OCI-LY7 (cell line): ENCODE results near the gene GCNT3. TPM values are rescaled to one million over a fixed set of nuclear protein-coding genes. Genes with fewer than 3 reads are reported as not detected.

Experiments
- BruUV-seq: library from RNA; stranded (reverse); fragments of 400-500 nt; replicated peaks from 2 replicates; lab custom pipeline; 2021; lab: Mats Ljungman, UMichigan
- CTCF ChIA-PET: fragments of 300-600 bp; sonication (Branson Sonifier 250); formaldehyde crosslinking; loops from one replicate; lab custom pipeline; 2022; ENCODE audit warnings: antibody characterized with exemption; ENCODE audit not compliant: unreplicated experiment; lab: Charles Lee
- POLR2A ChIA-PET: fragments of 300-600 bp; sonication (Branson Sonifier 250); formaldehyde crosslinking; loops from one replicate; lab custom pipeline; 2022; ENCODE audit warnings: antibody characterized with exemption; lab: Charles Lee
- DNase-seq: peaks from one replicate; pipeline ENCODE4 v3.0.0-alpha.2; 2015; ENCODE audit warnings: low spot score
- H2AFZ ChIP-seq: fragments of 200-600 bp; sonication (generic), shearing (Covaris generic); 2 replicates; pipeline ENCODE4 v1.6.1; 2014; ENCODE audit warnings: mild to moderate bottlenecking, antibody characterized with exemption, low read length, moderate library complexity
- H3K27ac ChIP-seq: fragments of 200-600 bp; sonication (generic); 2 replicates; pipeline ENCODE4 v1.5.1; 2014; ENCODE audit warnings: mixed run types, low read depth, mild to moderate bottlenecking, moderate library complexity, low read length, inconsistent platforms; ENCODE audit not compliant: poor library complexity, severe bottlenecking
- H3K36me3 ChIP-seq: fragments of 200-600 bp; sonication (generic); 2 replicates; pipeline ENCODE4 v1.6.1; 2014; ENCODE audit warnings: mild to moderate bottlenecking, antibody characterized with exemption, low read length, moderate library complexity, mixed read lengths; ENCODE audit not compliant: insufficient read depth
- H3K4me1 ChIP-seq: fragments of 200-600 bp; sonication (generic); 2 replicates; pipeline ENCODE4 v1.5.1; 2014; ENCODE audit warnings: mild to moderate bottlenecking, low read length; ENCODE audit not compliant: insufficient read depth, poor library complexity, severe bottlenecking
- H3K4me2 ChIP-seq: fragments of 200-600 bp; sonication (generic); 2 replicates; pipeline ENCODE4 v1.6.1; 2014; ENCODE audit warnings: mild to moderate bottlenecking, low read length
- H3K4me3 ChIP-seq: fragments of 200-600 bp; sonication (generic); 2 replicates; pipeline ENCODE4 v1.5.1; 2014; ENCODE audit warnings: mild to moderate bottlenecking, low read depth, low read length; ENCODE audit not compliant: poor library complexity, severe bottlenecking
- H3K79me2 ChIP-seq: fragments of 200-600 bp; sonication (generic); 2 replicates; pipeline ENCODE4 v1.6.1; 2016; ENCODE audit warnings: low read depth, mild to moderate bottlenecking, low read length, moderate library complexity, mixed read lengths; ENCODE audit not compliant: insufficient read depth
- H3K9me2 ChIP-seq: fragments of 200-600 bp; sonication (generic); 2 replicates; pipeline ENCODE4 v1.6.1; 2016; ENCODE audit warnings: mild to moderate bottlenecking, low read length, mixed read lengths; ENCODE audit not compliant: insufficient read depth
- H3K9me3 ChIP-seq: fragments of 200-600 bp; sonication (generic); 2 replicates; pipeline ENCODE4 v1.6.1; 2014; ENCODE audit warnings: mild to moderate bottlenecking, mixed run types, low read length, mixed read lengths
- H4K20me1 ChIP-seq: fragments of 200-600 bp; sonication (generic); 2 replicates; pipeline ENCODE4 v1.6.1; 2014; ENCODE audit warnings: mild to moderate bottlenecking, antibody characterized with exemption, low read length, moderate library complexity, mixed read lengths; ENCODE audit not compliant: insufficient read depth
- CTCF ChIP-seq: fragments of 200-600 bp; sonication (generic); conservative IDR thresholded peaks from 2 replicates; pipeline ENCODE4 v1.5.1; 2014; ENCODE audit warnings: mild to moderate bottlenecking, antibody characterized with exemption, low read length, moderate library complexity, mixed read lengths
- EZH2phosphoT487 ChIP-seq: fragments of 200-600 bp; sonication (generic); IDR thresholded peaks from 2 replicates; pipeline ENCODE4 v1.6.1; 2018; ENCODE audit warnings: low read depth, borderline replicate concordance, mild to moderate bottlenecking, mixed run types, antibody characterized with exemption, low read length, moderate library complexity, mixed read lengths
- intact Hi-C: fragments of 100-400 bp; cut with micrococcal nuclease; formaldehyde crosslinking; loops from one replicate; pipeline ENCODE4 v1.10.0; 2022; ENCODE audit not compliant: unreplicated experiment
- small RNA-seq: library from RNA; depleted of rRNA; stranded (forward); fragments of <200 nt; gene quantifications from one replicate; pipeline ENCODE3, GENCODE V24; 2014
- total RNA-seq, 2 experiments: library from RNA; depleted of rRNA in 1 of 2; stranded (reverse); fragments of >200 nt in 1 of 2; shearing (Covaris generic) in 1 of 2; gene quantifications; 2 replicates each; pipeline ENCODE4 v1.2.3, GENCODE V29; 2014 to 2022

GCNT3 gene
- total RNA-seq, 2 experiments from 2014 or later = not detected

GRCh38 chr15:59668556-59668955 lies 57.0 kb downstream of the GCNT3 start:
- no peak overlapping the region for H2AFZ ChIP-seq
- H3K4me2 ChIP-seq = no peak overlapping the region
- peaks cover 4% of the 10 kb centered on the region; the same call in 1 of the 2 replicates for H4K20me1 ChIP-seq
- no TSS peak for BruUV-seq
- peaks cover 6% of the 10 kb centered on the region; the same call in 1 of the 2 replicates for H3K79me2 ChIP-seq
- no peak for TF ChIP-seq EZH2phosphoT487
- no peak for TF ChIP-seq CTCF
- POLR2A ChIA-PET = interaction anchor here (0.6 kb wide), 2 partner anchors 354 to 368 kb away, joined by 3 read pairs; no protein-coding TSS in a partner anchor
- no peak for DNase-seq
- no peaks in the 10 kb centered on the region for H3K9me2 ChIP-seq
- intact Hi-C loops = no loop called here
- H3K27ac ChIP-seq = no peak overlapping the region
- CTCF ChIA-PET = no interaction called here
- H3K4me1 ChIP-seq = no peaks in the 10 kb centered on the region
- H3K36me3 ChIP-seq = peaks cover 95% of the 10 kb centered on the region
- no peak overlapping the region for H3K4me3 ChIP-seq
- H3K9me3 ChIP-seq = no peaks in the 10 kb centered on the region

Small RNA genes within 50 kb of the gene (small RNA-seq; reads per million reads assigned to genes)
- 0.63 reads per million, percentile 20 among the genes with 10 or more reads in this experiment for gene RNA5SP396

Other genes starting within 250 kb of the GCNT3 start
- gene MYO1E, start 238.9 kb upstream of the GCNT3 start, total RNA-seq (2014; rRNA removed; shearing (Covaris generic)) = 0.72 and 1.5 TPM in 2 replicates
- 17.3 and 26.5 TPM in 2 replicates for gene MYO1E, start 238.9 kb upstream of the GCNT3 start, total RNA-seq (2022)
- gene FAM81A, start 173.6 kb upstream of the GCNT3 start, total RNA-seq (2014; rRNA removed; shearing (Covaris generic)) = 8.1 and 11.6 TPM in 2 replicates
- 37.4 and 40.3 TPM in 2 replicates for gene FAM81A, start 173.6 kb upstream of the GCNT3 start, total RNA-seq (2022)
- 50.5 and 69.3 TPM in 2 replicates for gene GTF2A2, start 45.7 kb downstream of the GCNT3 start, total RNA-seq (2014; rRNA removed; shearing (Covaris generic))
- gene GTF2A2, start 45.7 kb downstream of the GCNT3 start, total RNA-seq (2022) = 138 and 139 TPM in 2 replicates
- 65.3 and 107 TPM in 2 replicates for gene BNIP2, start 77.5 kb downstream of the GCNT3 start, total RNA-seq (2014; rRNA removed; shearing (Covaris generic))
- 108 and 122 TPM in 2 replicates for gene BNIP2, start 77.5 kb downstream of the GCNT3 start, total RNA-seq (2022)